AG04449 (cell line): ENCODE measurements around the gene FKBP1A.

Experiments used
- CTCF ChIA-PET: fragments of 350-600 bp; formaldehyde crosslinking; extraction: SDS; loops from one replicate; lab custom pipeline; 2021; ENCODE audit warnings: antibody characterized with exemption; lab: Yijun Ruan, JAX
- POLR2A ChIA-PET: fragments of 400-600, 350-600 bp; formaldehyde crosslinking; extraction: SDS; loops from one replicate; lab custom pipeline; 2020; ENCODE audit warnings: antibody characterized with exemption, inconsistent platforms; lab: Yijun Ruan, JAX
- DNase-seq: peaks from one replicate; pipeline ENCODE4 v3.0.0-alpha.2; 2010; ENCODE audit warnings: low read depth, low spot score
- H3K4me3 ChIP-seq: 2 replicates; pipeline ENCODE4 v1.5.1; 2011; ENCODE audit warnings: low read depth, mild to moderate bottlenecking, control low read depth, low read length
- CTCF ChIP-seq: IDR thresholded peaks from one replicate; pipeline ENCODE4 v1.5.1; 2011; ENCODE audit warnings: mild to moderate bottlenecking, moderate library complexity, low read length, control low read depth, inconsistent platforms; ENCODE audit not compliant: insufficient read depth; ENCODE audit errors: missing control alignments

Gene FKBP1A

GRCh38 chr20:1423625-1424106 is 30.8 kb upstream of the FKBP1A start:
- TF ChIP-seq CTCF: no peak
- H3K4me3 ChIP-seq: no peak overlapping the region
- no peak for DNase-seq
- POLR2A ChIA-PET: no interaction called here
- CTCF ChIA-PET: interaction anchor here (1.0 to 9.4 kb wide), 3 partner anchors 14 to 114 kb away, joined by 3 to 104 read pairs (median 3); no protein-coding TSS in a partner anchor

GRCh38 chr20:1423206-1423605 is 30.4 kb upstream of the FKBP1A start:
- ChIA-PET POLR2A (no interaction called here), CTCF (interaction anchor here (1.0 to 9.4 kb wide), 3 partner anchors 15 to 113 kb away, joined by 3 to 104 read pairs (median 3); no protein-coding TSS in a partner anchor)
- no peak for TF ChIP-seq CTCF
- DNase-seq: no peak
- H3K4me3 ChIP-seq: no peak overlapping the region

- ChIA-PET CTCF (interaction anchor here (9.4 kb wide), 1 partner anchor 15 kb away, joined by 104 read pairs; no protein-coding TSS in a partner anchor), POLR2A (no interaction called here)
- DNase-seq: no peak
- H3K4me3 ChIP-seq: no peak overlapping the region
- TF ChIP-seq CTCF: no peak
These were observed 29.9 kb upstream of the FKBP1A start for GRCh38 chr20:1422753-1423152.

GRCh38 chr20:1420066-1420465 is 27.2 kb upstream of the FKBP1A start:
- ChIA-PET POLR2A (no interaction called here), CTCF (interaction anchor here (0.6 to 9.4 kb wide), 4 partner anchors 18 to 198 kb away, joined by 3 to 104 read pairs (median 4); no protein-coding TSS in a partner anchor)
- no peak for TF ChIP-seq CTCF
- no peak overlapping the region for H3K4me3 ChIP-seq
- DNase-seq: no peak

- POLR2A ChIA-PET: interaction anchor here (1.0 kb wide), 1 partner anchor 96 kb away, joined by 3 read pairs; no protein-coding TSS in a partner anchor
- no peak for TF ChIP-seq CTCF
- CTCF ChIA-PET: interaction anchor here (1.9 kb wide), 1 partner anchor 19 kb away, joined by 6 read pairs; no protein-coding TSS in a partner anchor
- no peak overlapping the region for H3K4me3 ChIP-seq
- no peak for DNase-seq
These were observed 25.5 kb upstream of the FKBP1A start for GRCh38 chr20:1418350-1418749.

GRCh38 chr20:1417790-1418189 is 24.9 kb upstream of the FKBP1A start:
- H3K4me3 ChIP-seq: no peak overlapping the region
- no peak for DNase-seq
- ChIA-PET CTCF (interaction anchor here (1.0 to 1.9 kb wide), 2 partner anchors 20 to 21 kb away, joined by 3 to 6 read pairs; no protein-coding TSS in a partner anchor), POLR2A (interaction anchor here (1.0 kb wide), 1 partner anchor 95 kb away, joined by 3 read pairs; no protein-coding TSS in a partner anchor)
- no peak for TF ChIP-seq CTCF
